Dedifferentiated amniotic fluid mesenchymal stem cell (primary cell): Measurements from ENCODE around the gene USP36.
"Not testable (repeated sequence)": the region's sequence is repeated elsewhere in the genome, so short reads cannot be mapped to it uniquely, and the experiment has no call there.

Experiments used
- DNase-seq: peaks from one replicate; pipeline ENCODE4 v3.0.0-alpha.2; 2016; ENCODE audit errors: extremely low spot score

The USP36 gene

GRCh38 chr17:78791840-78792709, 48.5 kb downstream of the USP36 start:
- DNase-seq = no peak

- DNase-seq = no peak
Measured at GRCh38 chr17:78790552-78790951, 50.1 kb downstream of the USP36 start.

DNA sequence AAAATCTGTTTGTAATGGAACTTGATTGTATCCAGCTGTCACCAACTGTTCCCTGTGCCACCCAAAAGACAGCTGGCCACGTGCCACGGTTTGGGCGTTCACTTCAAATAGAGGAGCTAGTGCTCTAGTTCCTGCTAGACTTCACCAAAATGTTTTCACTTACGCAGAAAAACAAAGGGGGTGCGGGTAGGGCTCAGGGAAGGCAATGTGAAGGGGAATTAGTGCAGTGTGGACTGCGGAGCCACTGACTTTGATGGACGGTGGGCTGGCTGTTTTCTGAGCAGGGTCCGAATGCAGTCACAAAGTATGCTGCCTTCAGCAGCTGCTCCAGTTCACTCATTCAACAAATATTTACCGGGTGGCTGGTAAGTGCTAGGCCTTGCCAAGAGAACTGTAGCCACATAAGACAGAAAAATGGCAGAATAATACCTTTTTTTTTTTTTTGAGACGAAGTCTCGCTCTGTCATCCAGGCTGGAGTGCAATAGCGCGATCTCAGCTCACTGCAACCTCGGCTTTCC, 50.9 kb downstream of the USP36 start:
- peak; percentile 34 for DNase-seq

GRCh38 chr17:78789149-78789662, 51.4 kb downstream of the USP36 start:
- no peak for DNase-seq

DNA sequence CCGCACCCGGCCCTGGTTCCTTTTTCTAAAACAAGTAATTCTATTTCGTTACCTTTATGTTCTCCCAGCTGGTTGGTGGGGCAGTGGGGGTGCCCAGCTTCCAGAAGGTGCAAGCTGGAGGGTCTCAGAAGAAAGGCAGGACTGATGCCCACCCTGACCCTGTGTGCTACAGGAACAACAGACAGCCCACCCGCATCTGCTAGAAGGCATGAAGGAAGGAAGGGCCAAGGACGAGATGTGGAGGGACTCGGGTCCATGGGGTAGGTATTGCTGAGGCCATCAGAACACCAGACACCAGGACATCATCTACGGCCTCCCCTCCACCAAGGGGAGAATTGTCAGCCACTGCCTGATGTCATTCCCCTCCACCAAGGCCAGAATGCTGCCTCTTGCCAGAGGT, 52.2 kb downstream of the USP36 start:
- no peak for DNase-seq

DNA sequence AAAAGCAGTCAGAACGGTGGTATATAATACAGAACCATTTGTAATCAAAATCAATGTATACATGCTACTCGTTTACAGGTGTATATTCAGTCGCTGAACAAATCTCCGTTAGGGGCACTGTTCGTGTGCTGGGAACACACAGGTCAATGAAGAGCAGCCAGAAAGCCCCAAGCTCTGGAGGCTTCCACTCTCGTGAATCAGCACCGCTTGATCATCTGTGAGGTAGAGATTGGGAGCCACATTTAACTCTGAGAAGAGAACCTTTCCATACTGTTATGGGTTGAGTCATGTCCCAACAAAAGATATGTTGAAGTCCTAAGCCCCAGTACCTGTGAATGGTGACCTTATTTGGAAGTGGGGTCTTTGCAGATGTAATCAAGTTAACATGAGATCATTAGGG, 53.2 kb downstream of the USP36 start:
- DNase-seq = no peak

GRCh38 chr17:78785663-78786057, 55.0 kb downstream of the USP36 start:
- no peak for DNase-seq

GRCh38 chr17:78785011-78785662, 55.5 kb downstream of the USP36 start:
- no peak for DNase-seq

DNA sequence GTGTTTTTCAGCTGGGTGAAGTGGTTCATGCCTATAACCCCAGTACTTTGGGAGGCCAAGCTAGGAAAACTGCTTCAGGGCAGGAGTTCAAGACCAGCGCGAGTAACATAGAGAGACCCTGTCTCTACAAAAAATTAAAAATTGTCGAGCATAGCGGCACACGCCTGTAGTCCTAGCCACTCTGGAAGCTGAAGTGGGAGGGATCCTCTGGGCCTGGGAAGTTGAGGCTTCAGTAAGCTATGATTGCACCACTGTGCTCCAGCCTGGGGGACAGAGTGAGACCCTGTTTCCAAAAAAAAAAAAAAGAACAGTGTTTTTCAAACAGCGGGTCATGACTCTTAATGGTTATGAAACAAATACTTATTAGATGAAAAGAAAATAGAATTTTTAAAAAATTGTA, 56.3 kb downstream of the USP36 start:
- DNase-seq = no peak

DNA sequence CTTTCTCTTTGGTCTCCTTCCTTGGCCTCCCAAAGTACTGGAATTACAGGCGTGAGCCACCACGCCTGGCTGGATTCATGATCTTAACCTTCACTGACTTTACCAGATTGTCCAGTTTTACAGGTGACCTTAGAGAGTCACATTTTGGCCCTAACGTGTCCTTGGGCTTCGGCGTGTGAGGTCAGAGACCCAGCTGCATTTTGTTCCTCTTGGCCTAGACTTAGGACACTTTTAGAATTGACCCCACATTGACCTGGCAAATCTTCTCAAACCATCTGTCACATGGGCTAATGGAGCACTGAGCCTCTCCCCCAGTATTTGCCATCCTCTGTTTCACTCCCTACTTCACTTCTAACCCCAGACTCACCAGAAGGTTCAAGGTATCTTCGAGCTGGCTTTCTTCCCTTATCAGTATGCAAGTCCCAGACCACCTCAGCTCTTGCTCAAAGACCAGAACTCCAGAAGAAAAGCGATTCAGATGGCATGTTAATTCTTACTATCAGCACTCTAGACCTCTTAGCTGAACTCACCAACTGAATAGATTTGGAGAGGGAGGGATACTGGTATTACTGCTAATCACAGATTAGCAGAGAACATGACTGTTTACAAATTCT, 56.8 kb downstream of the USP36 start:
- DNase-seq = no peak

GRCh38 chr17:78781893-78782304, 58.7 kb downstream of the USP36 start, which contains the start of gene CYTH1:
TSS of gene CYTH1 (minus strand) at chr17:78782273. CDS start at chr17:78782223, 50 bp downstream.
- no peak for DNase-seq

DNA sequence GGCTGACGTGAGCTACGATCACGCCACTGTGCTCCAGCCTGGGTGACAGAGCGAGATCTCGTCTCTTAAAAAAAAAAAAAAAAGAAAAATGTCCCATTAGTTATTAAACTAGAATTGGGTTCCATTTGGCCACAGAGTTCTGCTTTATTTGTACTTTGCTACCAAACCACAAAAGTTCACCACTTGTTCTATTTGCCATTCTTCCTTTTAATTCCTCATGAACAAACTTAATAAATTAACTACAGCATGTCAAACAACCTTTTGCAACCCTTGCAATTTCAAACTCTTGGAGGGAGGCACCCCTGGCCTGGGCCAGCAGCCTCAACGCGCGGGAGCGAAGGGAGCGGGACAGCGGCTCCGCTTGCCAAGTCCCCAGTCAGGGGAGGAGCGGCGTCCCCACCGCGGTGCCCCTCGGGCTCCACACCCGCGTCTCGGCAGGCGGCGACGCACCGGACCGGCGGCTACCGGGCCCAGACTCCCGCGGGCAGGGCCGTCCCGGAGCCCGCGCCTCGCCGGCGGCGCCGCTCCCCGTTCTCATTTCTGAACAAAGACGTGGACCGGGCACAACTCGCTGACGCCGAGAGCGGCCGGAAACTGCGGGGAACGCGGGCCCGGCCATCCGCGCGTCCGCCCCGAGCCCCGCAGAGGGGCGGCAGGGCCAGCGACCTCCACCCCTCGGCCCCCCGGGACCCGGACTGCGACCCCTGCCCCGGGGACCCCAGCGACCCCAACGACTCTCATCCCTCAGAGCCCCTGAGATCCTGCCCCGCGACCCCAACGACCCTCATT, 59.3 kb downstream of the USP36 start:
- no peak for DNase-seq

GRCh38 chr17:78780335-78780734, 60.3 kb downstream of the USP36 start:
- DNase-seq = no peak

DNA sequence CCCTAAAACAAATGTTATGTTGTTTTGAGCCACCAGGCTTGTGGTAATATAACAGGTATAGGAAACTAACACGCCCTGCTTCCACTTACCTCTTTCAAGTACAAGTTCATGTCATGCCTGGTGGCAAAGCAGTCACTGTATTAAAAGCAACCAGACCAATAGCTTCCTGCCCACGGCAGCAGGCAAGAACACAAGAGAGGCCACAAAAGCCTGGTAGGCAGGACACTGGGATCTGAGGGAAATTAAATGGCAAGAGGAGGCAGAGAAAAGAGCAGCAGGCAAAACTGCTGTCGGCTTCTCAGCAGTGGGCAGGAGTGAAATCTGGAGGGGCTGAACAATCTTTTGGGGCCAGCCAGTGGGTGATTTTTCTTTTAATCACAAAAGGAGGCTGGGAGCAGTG, 60.8 kb downstream of the USP36 start:
- no peak for DNase-seq

GRCh38 chr17:78779286-78779651, 61.3 kb downstream of the USP36 start:
- not testable (repeated sequence) for DNase-seq

GRCh38 chr17:78777881-78778280, 62.7 kb downstream of the USP36 start:
- DNase-seq = no peak

DNA sequence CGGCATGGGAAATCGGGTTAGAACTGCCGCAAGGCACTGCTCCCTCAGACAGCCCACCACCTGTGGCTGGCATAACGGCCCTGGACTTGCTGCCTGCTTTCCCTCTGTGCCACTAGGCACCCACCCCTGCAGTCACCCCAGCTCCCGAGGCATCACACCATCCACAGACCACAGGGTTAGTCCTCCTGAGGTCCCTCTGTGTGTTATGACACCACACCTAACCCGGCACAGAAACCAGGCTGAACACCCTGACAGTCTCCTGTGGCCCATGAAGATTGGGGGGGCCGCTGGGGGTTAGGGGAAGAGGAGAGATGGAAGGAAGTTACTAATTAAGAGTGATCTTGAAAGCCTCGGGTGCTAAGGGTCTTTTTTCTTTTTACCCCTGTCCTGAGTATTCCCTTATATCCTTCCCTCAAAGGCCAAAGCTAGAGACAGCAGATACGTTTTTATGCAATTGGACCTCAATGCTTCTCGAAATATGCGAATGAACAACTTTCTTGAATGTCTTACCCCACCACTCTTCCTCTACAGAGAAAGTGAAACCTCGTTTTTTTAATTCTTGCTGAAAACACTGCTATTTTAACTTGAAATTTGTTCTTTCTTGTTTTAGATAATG, 65.5 kb downstream of the USP36 start:
- DNase-seq = no peak

- no peak for DNase-seq
Measured at GRCh38 chr17:78774453-78774852, 66.2 kb downstream of the USP36 start.

GRCh38 chr17:78771758-78772382, 68.7 kb downstream of the USP36 start:
- no peak for DNase-seq

DNA sequence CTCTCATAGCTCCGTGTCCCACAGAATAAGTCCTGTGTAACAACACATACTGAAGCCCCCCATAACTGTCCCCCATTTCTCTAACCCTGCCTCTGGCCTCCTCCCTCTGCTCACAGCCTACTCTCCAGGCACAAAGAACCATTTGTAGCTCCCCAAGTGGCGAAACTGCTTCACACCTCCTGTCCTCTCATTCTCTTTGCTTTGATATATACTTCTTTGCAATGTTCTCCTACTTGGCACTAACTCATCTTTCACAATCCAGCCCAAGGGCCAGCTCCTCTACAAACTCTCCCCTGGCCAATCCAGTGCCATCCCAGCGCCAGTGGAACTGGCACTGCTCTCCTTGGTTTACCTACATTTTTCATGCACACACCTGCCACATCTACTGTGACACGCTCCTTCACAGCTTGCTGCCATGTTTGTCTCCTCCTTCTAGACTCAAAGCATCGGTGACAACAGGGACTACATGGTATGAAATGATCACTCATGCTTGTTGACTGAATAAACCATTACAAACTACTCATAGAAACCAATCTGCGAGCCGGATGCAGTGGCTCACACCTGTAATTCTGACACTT, 71.3 kb downstream of the USP36 start:
- DNase-seq = no peak
